A204.1 (cell line): ENCODE data around the gene SLC39A3.

Source experiments
- FAIRE-seq: peaks from 2 replicates; lab custom pipeline; 2012; peaks lifted over from hg19 to GRCh38; lab: Jason Lieb, UNC

Gene SLC39A3

DNA sequence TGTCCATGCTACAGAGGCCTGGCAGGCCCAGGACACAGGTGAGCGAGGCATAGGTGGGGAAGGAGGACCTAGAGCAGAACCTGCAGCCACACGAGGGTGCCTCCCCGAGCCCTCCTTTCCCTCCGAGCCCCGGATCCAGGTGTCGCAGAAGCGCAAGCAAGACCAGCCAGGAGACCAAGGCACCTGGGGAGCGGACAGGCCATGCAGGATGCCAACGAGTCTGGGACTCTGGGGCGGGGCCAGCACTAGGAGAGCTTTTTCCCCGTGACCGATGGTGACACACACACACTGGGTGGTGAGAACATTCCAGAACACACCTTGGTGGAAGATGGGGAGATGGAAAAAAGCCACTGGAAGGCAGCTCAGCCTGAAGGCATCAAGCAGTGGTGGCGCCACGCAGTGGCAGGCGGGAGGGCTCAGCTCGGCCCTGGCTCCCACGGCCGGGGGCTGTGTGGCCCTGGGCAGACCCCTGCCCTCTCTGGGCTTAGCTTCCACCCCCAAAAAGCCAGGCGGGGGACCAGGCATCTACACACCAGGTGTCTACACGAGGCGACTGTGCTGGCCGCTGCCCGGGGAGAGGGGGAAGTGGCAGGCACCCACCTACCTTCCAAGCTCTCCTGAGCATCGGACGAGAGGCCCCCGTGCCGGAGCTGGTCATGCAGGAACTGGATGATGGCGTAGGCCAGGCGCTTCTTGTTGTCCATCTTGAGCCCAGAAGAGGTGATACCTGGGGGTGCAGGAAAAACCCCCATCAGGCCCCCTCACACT, 28.7 kb upstream of the SLC39A3 start:
- FAIRE-seq: no peak

DNA sequence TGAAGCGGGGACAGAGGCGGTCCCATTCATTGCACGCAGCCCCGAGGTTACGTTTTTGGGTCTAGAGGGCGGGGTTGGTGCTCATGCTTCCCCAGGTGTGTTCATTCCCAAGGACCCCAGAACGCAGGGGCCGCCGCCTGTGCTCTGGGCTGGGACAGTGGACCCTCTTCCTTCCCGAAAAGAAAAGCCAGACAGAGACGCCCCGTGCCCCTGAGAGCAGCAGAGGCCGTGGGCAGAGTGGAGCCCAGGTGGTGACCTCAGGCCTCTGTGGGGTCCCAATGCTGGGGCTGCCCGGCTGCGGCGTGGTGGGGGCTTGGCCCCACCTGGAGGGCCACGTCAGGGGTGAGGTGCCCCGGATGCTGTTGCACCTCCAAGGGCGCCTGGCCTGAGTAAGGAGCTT, 27.9 kb upstream of the SLC39A3 start:
- no peak for FAIRE-seq

DNA sequence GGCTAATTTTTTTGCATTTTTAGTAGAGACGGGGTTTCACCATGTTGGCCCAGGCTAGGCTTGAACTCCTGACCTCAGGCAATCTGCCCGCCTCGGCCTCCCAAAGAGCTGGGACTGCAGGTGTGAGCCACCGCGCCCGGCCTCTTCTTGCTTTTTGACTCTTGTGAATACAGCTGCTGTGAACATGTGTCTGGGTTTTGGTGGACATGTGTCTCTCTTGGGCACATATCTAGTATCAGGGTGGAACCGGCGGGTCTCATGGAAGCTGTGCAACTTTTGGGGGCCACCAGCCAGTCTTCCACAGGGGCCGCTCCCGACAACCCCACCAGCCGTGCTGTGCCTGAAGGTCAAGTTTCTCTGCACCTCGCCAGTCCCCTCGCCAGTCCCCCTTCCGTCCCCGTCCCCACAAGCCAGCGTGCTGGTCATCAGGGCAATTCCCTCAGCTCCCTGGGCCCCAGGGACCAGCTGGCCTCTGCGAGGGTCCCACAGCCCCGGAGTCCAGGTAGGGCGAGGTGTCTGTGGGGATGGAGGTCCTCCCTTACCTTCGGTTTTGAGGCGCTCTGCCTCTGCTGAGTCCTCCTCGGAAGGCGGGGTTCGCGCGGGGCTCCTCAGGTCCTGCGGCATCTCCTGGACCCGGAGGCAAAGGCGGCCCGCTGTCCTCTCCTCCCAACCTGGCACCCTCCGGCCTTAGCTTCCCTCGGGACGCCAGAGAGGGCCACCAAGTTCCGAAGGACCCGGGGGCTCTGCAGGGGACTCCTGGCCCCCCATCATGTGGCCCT, 27.0 kb upstream of the SLC39A3 start:
- FAIRE-seq: no peak

DNA sequence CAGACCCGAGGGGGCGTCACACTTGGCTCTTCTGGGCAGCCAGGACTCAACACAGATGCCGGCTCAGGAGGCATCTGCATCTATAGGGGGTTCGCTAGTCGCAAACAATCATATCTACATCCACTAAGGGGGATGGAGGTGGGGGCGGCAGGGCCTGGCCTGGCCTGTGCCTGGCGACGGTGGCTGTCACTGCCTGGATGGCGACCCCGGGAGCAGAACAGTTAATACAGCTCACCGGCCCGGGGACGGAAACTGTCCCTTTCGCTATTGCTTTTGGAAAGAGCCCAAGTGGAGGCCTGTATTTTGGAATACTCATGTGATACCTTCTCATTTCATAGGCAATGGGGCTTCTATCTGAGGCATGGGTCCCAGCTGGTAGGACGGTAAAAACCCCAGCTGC, 25.6 kb upstream of the SLC39A3 start:
- FAIRE-seq: no peak

DNA sequence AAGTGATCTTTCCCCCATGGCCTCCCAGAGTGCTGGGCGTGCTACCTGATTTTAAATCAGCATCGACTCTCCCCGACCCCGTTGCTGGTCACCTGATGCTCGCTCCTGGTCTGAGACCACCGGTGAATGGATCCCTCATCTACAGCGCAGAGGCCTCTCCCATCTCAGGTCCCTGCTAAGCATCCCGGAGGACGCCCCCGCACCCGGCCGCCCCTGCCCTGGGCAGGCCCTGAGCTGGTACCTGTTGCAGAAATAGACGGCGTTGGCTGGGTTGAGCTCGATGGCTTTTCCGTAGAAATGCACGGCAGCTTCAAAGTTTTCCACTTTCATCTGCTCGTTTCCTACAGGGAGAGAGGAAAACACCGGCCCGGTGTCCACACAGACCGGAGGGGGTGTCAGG, 25.1 kb upstream of the SLC39A3 start:
- FAIRE-seq: no peak

DNA sequence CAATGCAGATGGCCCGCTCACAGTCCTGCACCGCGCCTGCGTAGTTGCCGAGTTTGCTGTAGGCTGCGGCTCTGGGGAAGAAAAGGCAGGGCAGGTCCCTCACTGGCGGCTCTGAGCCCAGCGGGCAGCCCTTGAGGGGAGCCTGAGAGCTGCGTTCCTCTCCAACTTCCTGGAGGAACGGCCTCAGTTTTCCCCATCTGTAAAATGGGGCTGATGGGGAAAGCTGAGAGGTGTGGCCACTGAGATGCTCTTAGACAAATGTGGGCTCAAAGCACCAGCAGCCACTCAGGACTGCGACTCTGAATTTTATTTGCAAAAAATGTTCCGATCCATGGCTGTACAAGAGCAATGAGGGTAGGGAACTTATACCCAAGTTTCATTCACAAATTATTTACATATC, 23.9 kb upstream of the SLC39A3 start:
- no peak for FAIRE-seq

DNA sequence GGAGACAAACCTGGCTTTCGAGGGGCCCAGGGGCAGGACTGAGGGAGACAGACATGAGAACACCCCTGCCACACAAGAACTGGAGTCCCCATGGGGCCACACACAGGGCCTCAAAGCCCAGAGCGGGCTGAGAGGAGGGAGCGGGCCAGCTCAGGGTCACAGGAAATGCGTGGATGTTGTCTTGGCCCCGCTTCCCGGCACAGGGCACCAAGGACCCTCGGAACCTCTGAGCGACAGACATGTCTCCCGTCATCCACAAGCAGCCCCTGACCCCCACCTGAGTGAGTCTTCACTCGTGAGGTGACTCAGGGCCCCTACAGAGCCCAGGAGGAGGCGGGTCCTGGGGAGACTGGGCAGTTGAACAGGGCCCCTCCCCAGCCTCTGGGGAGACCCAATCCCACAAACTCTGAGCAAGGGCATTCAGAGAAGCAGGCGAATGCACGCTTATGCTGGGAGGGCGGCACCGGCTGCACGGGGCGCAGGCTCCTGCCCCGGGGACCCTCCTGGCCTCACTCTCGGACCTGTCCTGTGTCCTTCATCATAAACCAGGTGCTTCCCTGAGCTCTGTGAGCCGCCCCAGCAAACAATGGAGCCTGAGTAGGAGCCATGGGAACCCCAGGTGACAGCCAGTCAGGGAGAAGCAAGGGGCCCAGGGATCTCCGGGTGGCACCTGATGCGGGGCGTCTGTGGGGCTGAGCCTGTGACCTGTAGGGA, 23.1 kb upstream of the SLC39A3 start:
- no peak for FAIRE-seq

DNA sequence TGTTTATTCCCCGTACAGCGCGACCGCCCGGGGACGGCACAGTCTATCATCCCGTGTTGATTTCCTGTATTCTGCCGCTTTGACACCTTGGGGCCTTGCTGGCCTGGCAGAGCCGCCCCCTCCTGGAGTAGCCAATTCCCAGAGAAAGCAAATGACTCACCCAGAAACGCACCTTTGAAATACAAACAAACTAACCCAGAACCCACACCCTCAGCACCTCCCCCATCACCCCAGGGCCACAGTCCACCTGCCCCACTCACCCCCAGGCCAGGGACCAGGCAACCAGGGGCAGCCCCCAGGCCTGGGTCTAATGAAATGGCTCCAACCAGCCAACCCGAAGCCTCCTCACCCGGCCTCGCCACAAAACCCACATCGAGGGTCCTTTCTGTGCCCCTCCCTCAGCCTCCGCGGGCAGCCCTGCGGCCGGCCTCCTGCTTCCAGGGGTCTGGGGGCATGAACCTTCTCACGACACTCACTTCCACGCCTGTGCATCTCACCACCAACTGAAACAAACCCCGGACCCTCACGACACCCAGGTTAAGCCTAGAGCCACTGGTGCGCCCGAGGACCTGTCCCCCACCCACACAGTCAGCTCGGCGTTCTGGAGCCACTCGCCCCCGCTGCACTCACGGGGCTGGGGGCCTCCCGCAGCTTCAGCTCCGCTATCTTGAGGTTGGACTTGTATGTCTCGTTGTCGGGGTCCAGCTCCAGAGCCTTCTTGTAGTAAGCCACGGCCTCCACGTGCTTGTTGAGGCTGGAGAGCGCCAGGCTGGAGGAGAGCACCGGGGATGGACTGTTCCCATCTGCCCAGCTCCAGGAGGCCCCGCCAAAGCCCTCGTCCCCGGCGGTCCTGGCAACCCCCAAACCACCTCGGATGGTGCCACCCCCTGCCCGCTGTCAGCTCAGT, 22.3 kb upstream of the SLC39A3 start:
- FAIRE-seq: no peak

DNA sequence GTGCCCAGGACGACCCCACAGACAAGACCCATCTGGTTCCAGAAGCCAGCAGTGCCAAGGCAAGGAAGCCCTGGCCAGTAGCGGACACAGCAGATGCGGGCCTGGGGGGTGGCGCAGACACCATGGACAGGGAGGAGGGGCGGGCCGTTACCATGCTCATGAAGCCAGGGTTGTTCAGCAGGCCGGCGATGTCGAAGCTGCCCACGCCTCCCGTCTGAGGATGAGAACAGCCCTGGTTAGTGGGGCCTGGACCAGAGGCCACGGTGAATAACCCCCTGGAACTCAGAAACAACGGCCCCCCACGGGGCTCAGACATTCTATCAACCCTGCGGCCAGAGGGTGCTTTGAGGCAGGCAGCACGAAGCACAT, 21.5 kb upstream of the SLC39A3 start:
- FAIRE-seq: no peak

DNA sequence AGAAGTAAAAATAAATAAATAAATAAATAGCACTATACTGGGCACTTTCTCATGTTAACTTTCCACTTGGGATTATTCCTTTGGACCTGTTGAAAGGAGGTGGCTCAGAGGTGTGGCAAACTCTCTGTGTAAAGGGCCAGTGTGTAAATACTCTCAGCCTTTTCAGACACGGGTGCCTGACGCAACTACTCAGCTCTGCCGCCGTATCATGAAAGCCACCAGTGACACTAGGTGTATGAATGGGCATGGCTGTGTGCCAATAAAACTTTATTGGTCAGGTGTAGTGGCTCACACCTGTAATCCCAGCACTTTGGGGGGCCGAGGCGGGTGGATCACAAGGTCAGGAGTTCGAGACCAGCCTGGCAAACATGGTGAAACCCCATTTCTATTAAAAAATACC, 20.1 kb upstream of the SLC39A3 start:
- FAIRE-seq: no peak

DNA sequence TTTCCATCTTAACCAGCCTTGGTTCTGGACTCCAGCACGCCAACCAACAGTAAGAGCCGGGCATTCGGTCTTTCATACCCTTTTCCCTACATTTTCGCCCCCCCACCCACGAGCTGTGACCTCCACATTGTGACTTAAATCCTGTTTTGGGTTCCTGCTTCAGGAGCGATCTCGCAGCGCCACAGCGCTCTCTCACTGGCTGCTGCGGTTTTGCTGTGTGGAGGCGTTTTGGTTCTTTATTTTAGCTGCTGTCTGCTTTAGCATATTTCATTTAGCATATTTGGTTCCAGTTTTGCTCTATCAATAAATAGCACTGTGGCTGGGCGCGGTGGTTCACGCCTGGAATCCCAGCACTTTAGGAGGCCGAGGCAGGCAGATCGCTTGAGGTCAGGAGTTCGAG, 19.5 kb upstream of the SLC39A3 start:
- no peak for FAIRE-seq

DNA sequence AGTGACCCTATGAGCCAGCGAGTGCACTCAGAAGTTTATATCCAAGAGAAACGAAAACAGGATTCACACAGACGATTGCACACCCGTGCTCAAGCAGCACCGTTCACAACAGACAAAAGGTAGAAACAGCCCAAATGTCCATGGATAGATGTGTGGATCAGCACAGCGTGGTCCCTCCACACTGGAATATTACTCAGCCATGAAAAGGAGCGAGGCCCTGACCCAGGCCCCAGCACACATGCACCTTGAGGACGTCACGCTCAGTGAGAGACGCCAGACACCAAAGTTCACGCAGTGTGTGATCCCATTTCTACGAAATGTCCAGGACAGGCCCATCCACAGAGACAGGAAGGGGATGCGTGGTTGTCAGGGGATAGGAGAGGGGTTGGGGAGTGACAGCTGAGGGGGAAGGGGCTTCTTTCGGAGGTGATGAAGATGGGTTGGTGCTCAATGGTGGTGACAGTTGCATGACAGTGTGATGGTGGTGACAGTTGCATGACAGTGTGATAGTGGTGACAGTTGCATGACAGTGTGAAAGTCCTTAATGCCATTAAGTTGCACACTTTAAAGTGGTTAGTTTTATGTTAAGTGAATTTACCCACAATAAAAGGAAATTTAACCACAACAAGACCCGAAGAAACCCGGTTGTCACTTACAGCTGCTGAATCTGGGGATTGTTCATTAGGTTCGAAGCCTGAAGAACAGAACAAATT, 18.9 kb upstream of the SLC39A3 start:
- FAIRE-seq: no peak

DNA sequence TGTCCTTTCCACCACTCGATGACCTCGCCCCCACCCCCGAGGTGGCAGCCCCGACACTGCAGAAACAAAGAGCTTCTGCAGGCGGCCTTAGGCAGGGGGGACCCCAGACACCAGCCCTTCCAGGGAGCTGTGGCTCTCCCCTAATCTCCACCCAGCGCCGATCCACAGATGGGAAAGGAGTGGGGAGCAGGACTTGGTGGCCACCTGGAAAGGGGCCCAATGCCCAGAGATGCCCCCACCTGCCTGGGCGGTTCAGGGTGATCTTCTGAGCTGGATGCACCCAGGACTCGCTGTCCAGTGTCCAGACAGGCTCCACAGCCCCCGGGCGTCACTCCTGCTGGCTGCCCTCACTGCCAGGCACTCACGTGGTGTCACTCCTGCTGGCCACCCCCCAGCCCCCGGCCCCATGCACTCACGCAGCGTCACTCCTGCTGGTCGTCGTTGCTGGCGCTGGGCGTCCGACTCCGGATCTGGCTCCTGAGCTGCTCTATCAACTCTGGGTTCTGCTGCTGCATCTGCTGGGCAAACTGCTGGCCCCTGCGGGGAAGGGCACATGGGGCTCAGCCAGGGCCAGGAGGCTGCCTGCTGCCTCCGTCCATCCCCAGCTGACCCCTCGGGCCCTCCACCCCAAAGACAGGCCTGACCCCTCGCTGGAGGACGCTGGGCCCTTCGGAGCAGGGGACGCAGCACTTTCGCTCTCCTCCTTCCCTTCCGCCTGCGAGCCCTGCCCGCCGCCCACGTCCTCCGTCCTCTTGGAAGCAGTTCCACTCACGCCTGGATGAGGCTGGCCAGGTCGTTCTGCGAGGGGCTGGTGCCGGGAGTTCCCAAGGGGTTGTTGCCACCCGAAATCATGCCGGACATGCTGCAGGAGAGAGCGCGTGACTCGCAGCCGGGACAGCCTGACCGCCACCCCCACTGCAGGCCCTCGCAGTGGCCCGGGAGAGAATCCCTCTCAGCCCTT, 17.4 kb upstream of the SLC39A3 start:
- FAIRE-seq: no peak

DNA sequence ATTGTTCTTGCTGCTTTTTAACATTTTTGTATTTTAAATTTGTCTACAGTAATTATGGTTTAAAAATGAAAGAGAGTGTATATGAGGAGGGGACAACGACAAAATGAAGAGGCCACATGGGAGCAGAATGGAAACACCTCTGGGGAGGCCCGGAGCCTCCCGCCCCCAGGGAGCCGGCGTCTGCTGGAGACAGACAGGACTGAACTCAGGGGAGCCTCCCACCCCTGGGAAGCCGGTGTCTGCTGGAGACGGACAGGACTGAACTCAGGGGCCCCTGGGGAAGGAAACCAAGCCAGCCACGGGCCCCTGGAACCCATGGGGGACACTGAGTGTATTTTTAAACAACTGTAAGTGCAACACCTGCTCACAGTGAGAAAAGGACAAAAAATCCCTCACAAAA, 16.7 kb upstream of the SLC39A3 start:
- no peak for FAIRE-seq

DNA sequence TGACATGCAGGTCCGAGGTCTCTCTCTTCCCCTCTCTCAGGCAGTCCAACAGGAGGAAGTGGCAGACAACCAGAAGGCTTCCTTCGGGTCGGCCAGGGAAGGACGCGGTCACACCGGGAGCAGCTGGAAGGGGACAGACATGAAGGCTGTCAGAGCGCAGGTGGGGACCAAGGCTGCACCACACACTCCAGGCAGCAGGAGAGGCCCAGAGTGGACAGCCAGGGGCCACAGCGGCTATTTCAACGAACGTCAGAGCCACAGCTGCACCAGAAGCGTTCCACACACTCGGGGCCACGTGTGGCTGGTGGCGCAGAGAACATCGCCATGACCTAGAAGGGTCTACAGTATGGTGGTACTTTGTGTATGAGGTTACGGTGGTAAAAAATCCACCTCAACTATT, 16.0 kb upstream of the SLC39A3 start:
- FAIRE-seq: no peak

DNA sequence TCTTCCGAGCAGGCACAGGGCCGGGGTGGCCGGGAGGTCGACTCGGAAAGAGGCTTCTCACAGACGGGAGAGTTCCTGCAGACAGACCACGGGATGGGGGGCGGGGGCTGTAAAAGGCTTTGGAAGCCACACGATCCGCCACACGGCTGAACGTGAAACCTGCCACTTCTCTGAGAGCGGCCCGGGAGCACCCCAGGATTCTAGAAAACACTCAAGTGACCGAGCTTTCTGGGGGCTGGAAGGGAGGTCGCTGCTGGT, 15.6 kb upstream of the SLC39A3 start:
- FAIRE-seq: no peak

DNA sequence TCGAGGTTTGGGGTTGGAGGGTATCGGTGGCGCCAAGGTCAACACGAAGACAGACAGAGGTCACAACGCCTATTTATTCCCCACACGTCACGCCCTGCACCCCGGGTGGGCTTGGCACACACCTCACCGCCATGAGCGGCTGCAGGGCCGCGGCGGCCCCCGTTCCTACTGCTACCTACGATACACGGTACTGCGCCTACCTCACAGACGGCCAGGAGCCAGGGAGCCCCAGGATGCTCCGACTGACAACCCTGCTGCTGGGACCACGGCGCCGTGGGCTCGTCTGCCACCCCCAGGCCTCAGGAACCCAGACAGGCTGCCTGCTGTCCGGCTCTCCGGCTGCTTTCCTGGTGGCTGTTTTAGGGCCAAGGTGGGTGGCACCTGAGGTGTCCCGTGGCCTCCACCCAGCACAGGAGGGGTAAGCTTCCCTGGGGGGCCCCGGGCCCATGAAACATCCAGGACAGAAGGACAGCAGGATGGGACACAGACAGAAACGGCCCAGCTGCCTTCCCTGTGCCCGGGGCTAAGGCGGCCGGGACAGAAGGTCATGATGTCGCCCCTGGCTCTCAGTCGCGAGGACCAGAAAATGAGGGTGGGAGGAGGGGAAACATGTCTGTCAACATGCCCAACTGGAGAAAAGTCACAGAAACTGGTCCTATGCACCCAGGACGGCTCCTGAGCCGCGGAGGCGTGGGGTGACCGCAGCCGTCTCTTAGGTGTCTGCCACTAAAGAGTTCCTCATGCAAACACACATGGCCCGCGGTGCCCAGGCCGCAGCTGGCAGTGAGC, 15.0 kb upstream of the SLC39A3 start:
- FAIRE-seq: no peak

DNA sequence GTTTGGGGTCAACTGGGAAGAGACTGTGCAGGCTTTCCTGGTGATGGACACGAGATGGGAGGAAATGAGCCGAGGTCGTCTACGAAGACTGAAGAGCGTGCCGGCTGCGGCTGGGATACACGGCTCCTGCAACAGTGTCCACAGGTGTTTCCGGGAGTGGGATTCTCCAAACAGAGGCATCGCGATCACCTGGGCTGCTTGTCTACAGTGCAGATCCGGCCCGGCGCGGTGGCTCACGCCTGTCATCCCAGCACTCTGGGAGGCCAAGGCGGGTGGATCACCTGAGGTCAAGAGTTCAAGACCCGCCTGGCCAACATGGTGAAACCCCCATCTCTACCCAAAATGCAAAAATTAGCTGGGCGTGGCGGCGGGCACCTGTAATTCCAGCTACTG, 11.6 kb upstream of the SLC39A3 start:
- no peak for FAIRE-seq

DNA sequence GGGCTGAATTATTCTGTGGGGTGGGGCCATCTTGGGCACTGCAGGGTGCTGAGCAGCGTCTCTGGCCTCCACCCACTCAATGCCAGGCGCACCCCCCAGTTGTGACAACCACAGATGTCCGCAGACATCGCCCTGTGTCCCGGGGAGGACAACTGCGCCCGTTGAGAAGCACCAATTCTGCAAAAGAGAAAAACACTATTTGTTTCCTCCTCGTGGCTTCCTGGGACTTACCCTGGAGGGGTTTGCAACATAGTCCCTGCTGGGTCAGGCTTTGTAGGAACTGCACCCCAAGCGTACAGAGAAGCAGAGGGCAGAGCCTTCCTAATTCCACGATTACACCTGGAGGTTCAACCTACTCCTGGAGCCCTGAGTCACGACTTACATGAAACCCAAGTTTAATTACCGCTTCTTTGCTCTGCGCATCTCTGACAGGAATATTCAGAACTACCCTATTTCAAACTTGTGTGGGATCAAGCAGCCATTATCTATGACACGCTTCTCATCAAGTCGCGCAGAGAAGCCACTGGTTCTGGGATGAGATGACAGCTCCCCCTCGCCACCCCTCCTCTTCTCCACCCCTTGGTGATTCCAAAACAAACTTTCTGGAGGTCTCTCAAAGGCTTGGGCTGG, 11.1 kb upstream of the SLC39A3 start:
- FAIRE-seq: no peak
